DMS79 treated with DMSO at 0.1 percent for 48 hours (cell line): ENCODE results near the gene PRAMEF6.
"Not testable (repeated sequence)": the region's sequence is repeated elsewhere in the genome, so short reads cannot be mapped to it uniquely, and the experiment has no call there.

ENCODE experiments used
- DNase-seq: peaks from one replicate; lab custom pipeline; 2025; lab: John Stamatoyannopoulos, UW

Gene PRAMEF6

GRCh38 chr1:12947480-12947879 lies at the start of gene PRAMEF6:
TSS of gene PRAMEF6 (minus strand) at chr1:12947580. CDS start at chr1:12942518, 5,062 bp downstream.
- not testable (repeated sequence) for DNase-seq

- not testable (repeated sequence) for DNase-seq
These were observed 23.0 kb downstream of the PRAMEF6 start for GRCh38 chr1:12924368-12924767.

- DNase-seq = not testable (repeated sequence)
These were observed 25.6 kb downstream of the PRAMEF6 start for GRCh38 chr1:12921749-12922148.

GRCh38 chr1:12916310-12916709 lies 31.1 kb downstream of the PRAMEF6 start, which contains the start of gene PRAMEF7:
TSS of gene PRAMEF7 (plus strand) at chr1:12916610. CDS start at chr1:12917693, 1,083 bp downstream.
- DNase-seq = not testable (repeated sequence)

GRCh38 chr1:12903793-12904572 lies 43.4 kb downstream of the PRAMEF6 start:
- DNase-seq = not testable (repeated sequence)

GRCh38 chr1:12899186-12899585 lies 48.2 kb downstream of the PRAMEF6 start:
- DNase-seq = not testable (repeated sequence)

- DNase-seq = not testable (repeated sequence)
These were observed 49.2 kb downstream of the PRAMEF6 start, which contains the start of gene PRAMEF10 for GRCh38 chr1:12898170-12898569. TSS of gene PRAMEF10 (minus strand) at chr1:12898270. CDS start at chr1:12895847, 2,423 bp downstream.
